HG02759 (cell line): ENCODE data around the gene CARM1.

Experiments
- ATAC-seq: cut with Tn5 transposase; IDR thresholded peaks from one replicate; pipeline ENCODE4 v1.9.1; 2021; ENCODE audit warnings: mild to moderate bottlenecking, moderate library complexity; ENCODE audit not compliant: unreplicated experiment

CARM1 gene

DNA sequence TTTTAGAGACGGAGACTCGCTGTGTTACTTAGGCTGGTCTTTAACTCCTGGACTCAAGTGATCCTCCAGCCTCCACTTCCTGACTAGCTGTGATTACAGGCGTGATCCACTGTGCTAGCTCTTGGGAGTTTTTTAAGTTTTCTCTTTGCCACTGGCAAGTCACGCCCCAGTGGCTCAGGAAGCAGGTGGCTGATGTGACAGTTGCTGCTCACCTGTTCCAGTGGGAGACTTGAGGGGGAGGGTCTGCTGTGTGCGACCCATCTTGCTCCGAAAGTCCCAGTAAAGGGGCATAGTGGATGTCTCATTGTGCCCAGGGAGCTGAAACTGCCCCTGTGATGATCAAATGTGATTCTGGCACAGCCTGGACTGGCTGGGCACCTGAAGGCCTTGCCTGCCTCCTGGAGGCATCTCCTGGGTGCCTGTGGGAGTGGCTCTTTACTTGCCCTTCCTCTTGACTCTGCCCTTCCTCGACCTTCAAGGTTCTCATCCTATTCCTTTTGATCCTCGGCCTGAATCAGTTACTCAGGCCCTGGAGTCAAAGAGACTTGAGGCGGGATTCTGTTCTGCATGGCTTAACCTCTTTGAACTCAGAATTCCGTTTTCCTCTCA, 97.3 kb downstream of the CARM1 start:
- no peak for ATAC-seq

DNA sequence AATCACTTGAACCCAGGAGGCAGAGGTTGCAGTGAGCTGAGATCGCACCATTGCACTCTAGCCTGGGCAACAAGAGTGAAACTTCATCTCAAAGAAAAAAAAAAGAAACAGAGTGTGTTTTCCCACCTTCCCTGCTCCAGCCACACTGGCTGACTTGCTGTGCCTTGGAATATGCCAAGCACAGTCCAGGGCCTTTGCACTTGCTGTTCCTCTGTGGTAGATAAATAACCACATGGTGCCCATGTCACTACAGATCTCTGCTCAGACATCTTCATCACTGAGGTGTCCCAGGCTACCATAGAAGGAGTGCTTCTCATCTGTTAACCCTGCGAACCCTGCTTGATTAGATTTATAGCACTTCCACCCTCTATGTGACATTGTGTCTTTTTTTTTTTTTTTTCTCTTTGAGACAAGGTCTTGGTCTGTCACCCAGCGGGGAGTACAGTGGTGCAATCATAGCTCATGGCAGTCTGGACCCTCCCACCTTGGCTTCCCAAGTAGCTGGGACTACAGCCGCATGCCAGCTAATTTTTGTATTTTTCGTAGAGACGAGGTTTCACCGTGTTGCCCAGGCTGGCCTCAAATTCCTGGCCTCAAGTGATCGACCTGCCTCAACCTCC, 99.9 kb downstream of the CARM1 start:
- no peak for ATAC-seq
